SH-SY5Y (cell line): Measurements from ENCODE around the gene KRTAP1-1.
"Not testable (repeated sequence)": the region's sequence is repeated elsewhere in the genome, so short reads cannot be mapped to it uniquely, and the experiment has no call there.

Source experiments
- GATA2 ChIP-seq: IDR thresholded peaks from 2 replicates; pipeline ENCODE4 v1.6.1; 2011; ENCODE audit warnings: mild to moderate bottlenecking, low read depth, low read length
- GATA3 ChIP-seq: IDR thresholded peaks from 2 replicates; pipeline ENCODE4 v1.6.1; 2011; ENCODE audit warnings: low read depth, mild to moderate bottlenecking, low read length, moderate library complexity

DNA sequence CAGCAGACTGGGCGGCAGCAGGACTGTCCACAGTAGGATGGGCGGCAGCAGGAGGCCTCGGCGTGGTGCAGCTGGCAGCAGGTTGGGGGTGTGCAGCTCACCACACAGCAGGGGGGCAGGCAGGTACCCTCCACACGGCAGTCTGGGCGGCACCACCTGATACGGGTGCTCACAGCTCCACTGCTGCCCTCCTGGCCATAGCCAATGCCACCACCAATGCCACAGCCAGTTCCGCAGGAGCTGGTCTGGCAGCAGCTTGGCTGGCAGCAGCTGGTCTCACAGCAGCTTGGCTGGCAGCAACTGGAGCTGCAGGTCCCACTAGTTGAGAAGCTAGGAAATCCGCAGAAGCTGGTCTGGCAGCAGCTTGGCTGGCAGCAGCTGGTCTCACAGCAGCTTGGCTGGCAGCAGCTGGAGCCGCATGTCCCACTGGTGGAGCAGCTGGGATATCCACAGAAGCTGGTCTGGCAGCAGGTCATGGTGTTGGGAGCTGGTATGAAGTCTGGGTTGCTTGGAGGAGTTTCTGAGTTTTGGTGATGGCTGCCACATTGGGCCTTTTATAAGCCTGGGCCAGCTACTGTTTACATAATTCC lies 6.8 kb downstream of the KRTAP1-1 start, which contains the start of gene KRTAP1-3:
- TF ChIP-seq GATA3, GATA2: not testable (repeated sequence)
